Mammary epithelial cell (primary cell): ENCODE measurements around the gene PYGB.

Source experiments
- EZH2 ChIP-seq: IDR thresholded peaks from 2 replicates; pipeline ENCODE4 v1.6.1; 2012; ENCODE audit warnings: low read length, inconsistent platforms, borderline replicate concordance
- TF ChIP-seq, protein P1 (sequence below), 2 donors: IDR thresholded peaks in 1 of 2; conservative IDR thresholded peaks in 1 of 2; 2 replicates each; pipeline ENCODE4 v1.5.1; 2011 to 2012; ENCODE audit warnings: inconsistent platforms in 2 of 2, low read length in 2 of 2, mild to moderate bottlenecking in 2 of 2, control low read depth in 1 of 2, low read depth in 1 of 2; ENCODE audit not compliant: insufficient read depth in 1 of 2; ENCODE audit errors: extremely low read depth in 1 of 2

GRCh38 chr20:25285856-25286798, 38.2 kb downstream of the PYGB start:
- TF ChIP-seq, protein P1, sequence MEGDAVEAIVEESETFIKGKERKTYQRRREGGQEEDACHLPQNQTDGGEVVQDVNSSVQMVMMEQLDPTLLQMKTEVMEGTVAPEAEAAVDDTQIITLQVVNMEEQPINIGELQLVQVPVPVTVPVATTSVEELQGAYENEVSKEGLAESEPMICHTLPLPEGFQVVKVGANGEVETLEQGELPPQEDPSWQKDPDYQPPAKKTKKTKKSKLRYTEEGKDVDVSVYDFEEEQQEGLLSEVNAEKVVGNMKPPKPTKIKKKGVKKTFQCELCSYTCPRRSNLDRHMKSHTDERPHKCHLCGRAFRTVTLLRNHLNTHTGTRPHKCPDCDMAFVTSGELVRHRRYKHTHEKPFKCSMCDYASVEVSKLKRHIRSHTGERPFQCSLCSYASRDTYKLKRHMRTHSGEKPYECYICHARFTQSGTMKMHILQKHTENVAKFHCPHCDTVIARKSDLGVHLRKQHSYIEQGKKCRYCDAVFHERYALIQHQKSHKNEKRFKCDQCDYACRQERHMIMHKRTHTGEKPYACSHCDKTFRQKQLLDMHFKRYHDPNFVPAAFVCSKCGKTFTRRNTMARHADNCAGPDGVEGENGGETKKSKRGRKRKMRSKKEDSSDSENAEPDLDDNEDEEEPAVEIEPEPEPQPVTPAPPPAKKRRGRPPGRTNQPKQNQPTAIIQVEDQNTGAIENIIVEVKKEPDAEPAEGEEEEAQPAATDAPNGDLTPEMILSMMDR (conservative IDR thresholded peaks at IDR 0.05 in 1 of 2, IDR thresholded peaks at IDR 0.05 in 1 of 2; ENCODE audit: extremely low read depth in 1 of 2, insufficient read depth in 1 of 2, low read depth in 1 of 2, low read length in 2 of 2), result no peak
- TF ChIP-seq EZH2, result no peak
